Endothelial cell of umbilical vein (primary cell): ENCODE results near the gene TSKU. TPM values are rescaled to one million over a fixed set of nuclear protein-coding genes. Genes with fewer than 3 reads are reported as not detected.

Experiments used
- BruUV-seq: library from RNA; stranded (reverse); fragments of 400-500 nt; replicated peaks from 2 replicates; lab custom pipeline; 2021; lab: Mats Ljungman, UMichigan
- CTCF ChIA-PET: fragments of 300-600, 350-600 bp; sonication (Branson Sonifier 250); formaldehyde crosslinking; loops from one replicate; lab custom pipeline; 2021; ENCODE audit warnings: antibody characterized with exemption, inconsistent platforms; lab: Charles Lee
- POLR2A ChIA-PET: fragments of 300-600, 350-600 bp; sonication (Branson Sonifier 250); formaldehyde crosslinking; loops from one replicate; lab custom pipeline; 2021; ENCODE audit warnings: antibody characterized with exemption, inconsistent platforms; lab: Charles Lee
- DNase-seq: peaks from one replicate; pipeline ENCODE4 v3.0.0-alpha.2; 2011; ENCODE audit warnings: low read depth, low spot score
- FAIRE-seq: peaks from 2 replicates; lab custom pipeline; 2011; peaks lifted over from hg19 to GRCh38; lab: Jason Lieb, UNC
- H2AFZ ChIP-seq: 2 replicates; pipeline ENCODE4 v1.6.0; 2012; ENCODE audit warnings: low read depth, low read length, control low read depth, inconsistent platforms
- H3K27ac ChIP-seq: 2 replicates; pipeline ENCODE4 v1.5.1; 2011; ENCODE audit warnings: low read depth, mild to moderate bottlenecking, control low read depth, low read length, moderate library complexity; ENCODE audit not compliant: insufficient read depth
- H3K27me3 ChIP-seq, 2 experiments: 2 replicates each; pipeline versions ENCODE4 v1.6.0 to v1.6.1; 2011; ENCODE audit warnings: low read length in 2 of 2, mixed read lengths in 1 of 2; ENCODE audit not compliant: control insufficient read depth in 2 of 2, insufficient read depth in 2 of 2
- H3K36me3 ChIP-seq, 2 experiments: 2 replicates in 1 of 2; 3 replicates in 1 of 2; pipeline ENCODE4 v1.5.1; 2011; ENCODE audit warnings: low read length in 2 of 2, mild to moderate bottlenecking in 1 of 2, moderate library complexity in 1 of 2; ENCODE audit not compliant: control insufficient read depth in 2 of 2, insufficient read depth in 2 of 2; ENCODE audit errors: extremely low read depth in 1 of 2
- H3K4me1 ChIP-seq: 3 replicates; pipeline ENCODE4 v1.5.1; 2011; ENCODE audit warnings: mild to moderate bottlenecking, low read length; ENCODE audit not compliant: control insufficient read depth, insufficient read depth; ENCODE audit errors: extremely low read depth
- H3K4me2 ChIP-seq: 2 replicates; pipeline ENCODE4 v1.6.1; 2011; ENCODE audit warnings: low read length, control low read depth, mixed read lengths; ENCODE audit not compliant: insufficient read depth
- H3K4me3 ChIP-seq, 3 experiments: fragments of 200-600 bp in 1 of 3; sonication (generic), shearing (Covaris generic) in 1 of 3; replicated peaks in 1 of 3; 2 replicates each; pipeline ENCODE4 v1.5.1; 2011 to 2016; ENCODE audit warnings: control low read depth in 3 of 3, low read length in 3 of 3, mild to moderate bottlenecking in 2 of 3, inconsistent platforms in 1 of 3, low read depth in 1 of 3, moderate library complexity in 1 of 3; ENCODE audit not compliant: insufficient read depth in 1 of 3
- H3K79me2 ChIP-seq: 2 replicates; pipeline ENCODE4 v1.6.0; 2012; ENCODE audit warnings: low read length, inconsistent platforms; ENCODE audit not compliant: control insufficient read depth, insufficient read depth
- H3K9ac ChIP-seq: replicated peaks from 2 replicates; pipeline ENCODE3; 2011; ENCODE audit warnings: low read length, control low read depth; ENCODE audit not compliant: insufficient read depth; ENCODE audit errors: extremely low read depth
- H3K9me1 ChIP-seq: replicated peaks from 3 replicates; pipeline ENCODE4 v1.6.0; 2011; ENCODE audit warnings: mild to moderate bottlenecking, low read length; ENCODE audit not compliant: control insufficient read depth, insufficient read depth; ENCODE audit errors: extremely low read depth
- H3K9me3 ChIP-seq: replicated peaks from 2 replicates; pipeline ENCODE4 v1.5.1; 2012; ENCODE audit warnings: low read length, inconsistent platforms; ENCODE audit not compliant: control insufficient read depth, insufficient read depth
- H4K20me1 ChIP-seq: replicated peaks from 2 replicates; pipeline ENCODE3; 2011; ENCODE audit warnings: mild to moderate bottlenecking, low read length; ENCODE audit not compliant: control insufficient read depth, insufficient read depth; ENCODE audit errors: extremely low read depth
- EZH2 ChIP-seq: IDR thresholded peaks from 2 replicates; pipeline ENCODE4 v1.6.1; 2012; ENCODE audit warnings: borderline replicate concordance, low read depth, mild to moderate bottlenecking, moderate library complexity, low read length, inconsistent platforms; ENCODE audit not compliant: severe bottlenecking
- FOS ChIP-seq: IDR thresholded peaks from 2 replicates; pipeline ENCODE4 v1.6.1; 2011; ENCODE audit warnings: mild to moderate bottlenecking, low read length, moderate library complexity, borderline replicate concordance; ENCODE audit not compliant: insufficient read depth
- GATA2 ChIP-seq: IDR thresholded peaks from 2 replicates; pipeline ENCODE4 v1.7.0; 2011; ENCODE audit warnings: low read depth, mild to moderate bottlenecking, moderate library complexity, mixed read lengths, low read length; ENCODE audit not compliant: insufficient read length, insufficient read depth
- JUN ChIP-seq: IDR thresholded peaks from 2 replicates; pipeline ENCODE4 v1.6.1; 2011; ENCODE audit warnings: borderline replicate concordance, low read depth; ENCODE audit not compliant: insufficient read length, insufficient read depth
- MYC ChIP-seq: IDR thresholded peaks from one replicate; pipeline ENCODE4 v1.6.1; 2011; ENCODE audit warnings: mild to moderate bottlenecking, low read depth, low read length
- POLR2A ChIP-seq: IDR thresholded peaks from 2 replicates; pipeline ENCODE4 v1.6.1; 2012; ENCODE audit warnings: low read depth, mild to moderate bottlenecking, control low read depth, low read length
- POLR2AphosphoS5 ChIP-seq: IDR thresholded peaks from 2 replicates; pipeline ENCODE4 v1.6.1; 2012; ENCODE audit warnings: low read depth, mild to moderate bottlenecking, control low read depth, low read length, moderate library complexity; ENCODE audit not compliant: insufficient read depth
- dilution Hi-C: fragments of 300-500 bp; cut with MboI; formaldehyde crosslinking; loops from one replicate; pipeline ENCODE4 v1.15.0; 2019; ENCODE audit warnings: low sequenced_read_pairs; ENCODE audit not compliant: extremely low pct_ligation_motif_present
- intact Hi-C: fragments of 100-400 bp; cut with micrococcal nuclease; formaldehyde crosslinking; loops from one replicate; pipeline ENCODE4 v1.10.0; 2022
- polyA plus RNA-seq, 4 experiments: library from polyadenylated mRNA; depleted of rRNA in 3 of 4; stranded (reverse) in 3 of 4; unstranded in 1 of 4; fragments of >200 nt; gene quantifications; 2 replicates each; pipeline versions ENCODE4 v1.2.1 to v1.2.3, GENCODE V29; 2011 to 2012; ENCODE audit warnings: missing spikeins in 1 of 4
- total RNA-seq: library from RNA; stranded (reverse); gene quantifications from 2 replicates; pipeline ENCODE4 v1.2.3, GENCODE V29; 2021
- TF ChIP-seq, protein P1 (sequence below): IDR thresholded peaks from 2 replicates; pipeline ENCODE4 v1.6.1; 2011; ENCODE audit not compliant: insufficient read depth, insufficient read length
- TF ChIP-seq, protein P2 (sequence below), 2 donors: IDR thresholded peaks; 1 replicate in 1 of 2; 2 replicates in 1 of 2; pipeline ENCODE4 v1.5.1; 2011; ENCODE audit warnings: low read length in 2 of 2, mild to moderate bottlenecking in 2 of 2, moderate library complexity in 2 of 2, control low read depth in 1 of 2, inconsistent platforms in 1 of 2, low read depth in 1 of 2; ENCODE audit not compliant: insufficient read depth in 1 of 2; ENCODE audit errors: extremely low read depth in 1 of 2

TSKU gene
- total and polyA plus RNA-seq, 2 donors (not counting 3 experiments of a cell fraction or from before 2014, with no cell fraction given), result 16.2 to 21.2 TPM

DNA sequence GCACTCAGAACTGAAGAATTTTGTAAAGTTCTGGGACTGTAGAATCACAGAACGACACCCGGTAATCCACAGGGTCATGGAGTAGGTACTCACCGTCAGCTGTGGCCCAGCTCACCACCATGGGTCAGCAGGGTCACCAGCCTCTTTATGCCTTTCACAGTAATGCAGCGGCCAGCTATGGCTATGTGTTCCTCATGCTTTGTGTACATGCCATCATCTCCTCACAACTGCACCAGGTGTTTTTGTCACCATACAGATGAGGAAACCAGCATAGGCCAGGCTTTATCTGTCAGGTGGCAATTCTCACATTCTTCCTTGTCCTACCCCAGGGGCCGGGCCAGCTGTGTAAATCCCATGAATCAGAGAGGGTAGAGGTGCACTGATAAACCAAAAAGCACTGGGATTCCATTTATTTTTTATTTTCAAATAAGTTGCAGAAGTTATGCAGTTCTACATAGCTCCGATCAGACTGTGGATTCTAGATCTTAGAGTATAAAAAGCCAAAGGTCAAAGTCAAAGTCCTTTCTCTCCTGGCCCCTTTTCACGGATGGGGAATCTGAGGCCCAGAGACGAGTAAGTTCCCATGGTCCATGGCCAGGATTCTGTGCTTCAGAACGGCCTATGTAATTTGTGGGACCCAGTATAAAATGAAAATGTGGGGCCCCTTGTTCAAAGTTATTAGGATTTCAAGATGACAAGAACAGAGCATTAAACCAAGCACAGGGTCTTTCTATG is 17.5 kb downstream of the TSKU start:
- dilution Hi-C loops, result loop anchor here (25.0 kb wide), 1 partner anchor 112 kb away; no protein-coding TSS in a partner anchor
- Histone ChIP-seq H3K9me3 (no peaks in the 10 kb centered on the region), H2AFZ (no peak overlapping the region), H3K79me2 (no peaks in the 10 kb centered on the region), H3K27me3 (no peaks in the 10 kb centered on the region), H3K4me3 (no peak overlapping the region), H3K36me3 (peaks cover 0 to 8% of the 10 kb centered on the region in 2 experiments), H3K4me2 (no peak overlapping the region), H4K20me1 (no peaks in the 10 kb centered on the region), H3K9ac (no peak overlapping the region), H3K4me1 (peaks cover 7% of the 10 kb centered on the region), H3K27ac (no peak overlapping the region), H3K9me1 (no peaks in the 10 kb centered on the region)
- FAIRE-seq, result no peak
- no peak for TF ChIP-seq MYC
- TF ChIP-seq POLR2AphosphoS5, result no peak
- TF ChIP-seq, protein P1, sequence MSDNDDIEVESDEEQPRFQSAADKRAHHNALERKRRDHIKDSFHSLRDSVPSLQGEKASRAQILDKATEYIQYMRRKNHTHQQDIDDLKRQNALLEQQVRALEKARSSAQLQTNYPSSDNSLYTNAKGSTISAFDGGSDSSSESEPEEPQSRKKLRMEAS, result no peak
- TF ChIP-seq EZH2, result no peak
- no peak for TF ChIP-seq POLR2A
- TF ChIP-seq GATA2, result no peak
- no peak for TF ChIP-seq JUN
- TF ChIP-seq, protein P2, sequence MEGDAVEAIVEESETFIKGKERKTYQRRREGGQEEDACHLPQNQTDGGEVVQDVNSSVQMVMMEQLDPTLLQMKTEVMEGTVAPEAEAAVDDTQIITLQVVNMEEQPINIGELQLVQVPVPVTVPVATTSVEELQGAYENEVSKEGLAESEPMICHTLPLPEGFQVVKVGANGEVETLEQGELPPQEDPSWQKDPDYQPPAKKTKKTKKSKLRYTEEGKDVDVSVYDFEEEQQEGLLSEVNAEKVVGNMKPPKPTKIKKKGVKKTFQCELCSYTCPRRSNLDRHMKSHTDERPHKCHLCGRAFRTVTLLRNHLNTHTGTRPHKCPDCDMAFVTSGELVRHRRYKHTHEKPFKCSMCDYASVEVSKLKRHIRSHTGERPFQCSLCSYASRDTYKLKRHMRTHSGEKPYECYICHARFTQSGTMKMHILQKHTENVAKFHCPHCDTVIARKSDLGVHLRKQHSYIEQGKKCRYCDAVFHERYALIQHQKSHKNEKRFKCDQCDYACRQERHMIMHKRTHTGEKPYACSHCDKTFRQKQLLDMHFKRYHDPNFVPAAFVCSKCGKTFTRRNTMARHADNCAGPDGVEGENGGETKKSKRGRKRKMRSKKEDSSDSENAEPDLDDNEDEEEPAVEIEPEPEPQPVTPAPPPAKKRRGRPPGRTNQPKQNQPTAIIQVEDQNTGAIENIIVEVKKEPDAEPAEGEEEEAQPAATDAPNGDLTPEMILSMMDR (IDR thresholded peaks at IDR 0.05; ENCODE audit: extremely low read depth in 1 of 2, insufficient read depth in 1 of 2, low read depth in 1 of 2, low read length in 2 of 2), result no peak
- no peak for TF ChIP-seq FOS
- DNase-seq, result no peak
- ChIA-PET POLR2A (no interaction called here), CTCF (interaction anchor here (0.9 to 7.1 kb wide), 6 partner anchors 65 to 119 kb away, joined by 6 to 287 read pairs (median 64); no protein-coding TSS in a partner anchor)
- BruUV-seq, result no TSS peak
- intact Hi-C loops, result no loop called here
